Erythroblast (primary cell): Measurements from ENCODE around the gene PCYT2.

ENCODE experiments used
- GATA1 ChIP-seq: IDR thresholded peaks from 2 replicates; pipeline ENCODE4 v1.6.1; 2011; ENCODE audit warnings: low read depth, mild to moderate bottlenecking, control low read depth, low read length, moderate library complexity
- POLR2A ChIP-seq: IDR thresholded peaks from 2 replicates; pipeline ENCODE4 v1.6.1; 2011; ENCODE audit warnings: mild to moderate bottlenecking, low read length

GRCh38 chr17:81920612-81921536 is 9.7 kb upstream of the PCYT2 start:
- TF ChIP-seq POLR2A (no peak), GATA1 (no peak)
